GM21515 (cell line): Measurements from ENCODE around the gene NPAT.
"Not testable (repeated sequence)": the region's sequence is repeated elsewhere in the genome, so short reads cannot be mapped to it uniquely, and the experiment has no call there.

Source experiments
- ATAC-seq: cut with Tn5 transposase; IDR thresholded peaks from one replicate; pipeline ENCODE4 v1.9.1; 2021; ENCODE audit not compliant: unreplicated experiment

Gene NPAT

DNA sequence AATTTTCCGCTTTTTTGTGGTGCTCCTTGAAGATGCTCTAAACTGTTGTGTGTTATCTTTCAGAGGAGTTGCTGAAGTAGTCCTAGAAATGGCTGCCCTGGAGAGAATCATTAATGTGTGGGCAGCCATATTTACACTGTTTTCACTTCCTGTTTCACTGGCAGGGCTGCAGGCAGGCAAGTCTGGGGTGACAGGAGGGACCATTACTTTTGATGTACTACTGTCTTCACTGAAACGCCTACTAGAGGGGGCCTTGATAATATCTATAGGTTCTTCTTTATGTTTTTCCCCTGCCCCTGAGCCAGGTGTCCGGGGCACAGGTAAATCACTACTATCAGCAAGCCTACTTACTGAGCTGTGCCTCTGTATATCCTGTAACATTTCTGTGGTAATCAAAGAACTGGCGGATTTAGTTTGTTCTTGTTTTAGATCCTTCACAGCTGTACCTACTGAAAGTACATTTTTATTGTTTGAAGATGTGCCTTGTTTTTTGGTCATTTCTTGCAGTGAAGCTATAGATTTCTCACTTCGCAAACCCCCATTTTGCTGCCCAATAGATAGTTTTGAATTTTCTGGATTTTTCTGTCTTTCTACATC lies 61.4 kb downstream of the NPAT start:
- peak; percentile 92 for ATAC-seq

DNA sequence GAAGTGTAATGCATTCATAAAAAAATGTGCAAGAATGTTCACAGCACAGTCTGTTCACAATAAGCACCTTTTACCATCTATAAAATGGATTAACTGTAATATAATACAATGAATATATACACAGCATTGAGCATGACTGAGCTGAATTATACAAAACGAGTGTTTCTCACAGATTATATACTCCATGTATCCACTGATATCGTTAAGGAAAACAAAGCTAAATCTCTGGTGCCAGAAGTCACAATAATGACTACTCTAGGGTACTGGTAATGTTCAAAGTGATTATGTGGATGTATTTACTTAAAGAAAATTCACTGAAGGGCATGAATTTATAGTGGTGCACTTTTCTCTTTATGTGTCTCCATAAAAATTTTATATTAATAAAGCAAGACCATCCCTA lies 67.8 kb downstream of the NPAT start:
- no peak for ATAC-seq

GRCh38 chr11:108148556-108148955 lies 73.9 kb downstream of the NPAT start:
- no peak for ATAC-seq

GRCh38 chr11:108147150-108147549 lies 75.3 kb downstream of the NPAT start:
- no peak for ATAC-seq

GRCh38 chr11:108144615-108145014 lies 77.8 kb downstream of the NPAT start:
- no peak for ATAC-seq

- ATAC-seq, result no peak
These were observed 80.1 kb downstream of the NPAT start for GRCh38 chr11:108142304-108142703.

- ATAC-seq, result no peak
These were observed 85.2 kb downstream of the NPAT start for GRCh38 chr11:108137212-108137611.

- ATAC-seq, result peak; percentile 60
These were observed 86.4 kb downstream of the NPAT start for GRCh38 chr11:108135845-108136544.

GRCh38 chr11:108132993-108133538 lies 89.4 kb downstream of the NPAT start:
- not testable (repeated sequence) for ATAC-seq

GRCh38 chr11:108131993-108132392 lies 90.4 kb downstream of the NPAT start:
- ATAC-seq, result no peak

DNA sequence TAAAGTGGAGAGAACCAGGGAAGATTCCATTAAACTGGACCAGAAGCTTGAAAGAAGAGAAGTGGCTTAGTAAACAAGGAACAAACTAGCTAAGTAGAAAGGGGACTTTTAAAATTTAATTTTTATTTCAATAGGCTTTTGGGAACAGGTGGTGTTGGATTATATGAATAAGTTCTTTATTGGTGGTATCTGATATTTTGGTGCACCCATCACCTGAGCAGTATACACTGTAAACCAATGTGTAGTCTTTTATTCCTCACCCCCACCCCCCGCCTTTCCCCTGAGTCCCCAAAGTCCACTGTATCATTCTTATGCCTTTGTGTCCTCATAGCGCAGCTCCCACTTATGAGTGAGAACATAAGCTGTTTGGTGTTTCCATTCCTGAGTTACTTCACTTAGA lies 93.7 kb downstream of the NPAT start:
- ATAC-seq, result no peak

GRCh38 chr11:108125096-108125495 lies 97.3 kb downstream of the NPAT start:
- no peak for ATAC-seq

DNA sequence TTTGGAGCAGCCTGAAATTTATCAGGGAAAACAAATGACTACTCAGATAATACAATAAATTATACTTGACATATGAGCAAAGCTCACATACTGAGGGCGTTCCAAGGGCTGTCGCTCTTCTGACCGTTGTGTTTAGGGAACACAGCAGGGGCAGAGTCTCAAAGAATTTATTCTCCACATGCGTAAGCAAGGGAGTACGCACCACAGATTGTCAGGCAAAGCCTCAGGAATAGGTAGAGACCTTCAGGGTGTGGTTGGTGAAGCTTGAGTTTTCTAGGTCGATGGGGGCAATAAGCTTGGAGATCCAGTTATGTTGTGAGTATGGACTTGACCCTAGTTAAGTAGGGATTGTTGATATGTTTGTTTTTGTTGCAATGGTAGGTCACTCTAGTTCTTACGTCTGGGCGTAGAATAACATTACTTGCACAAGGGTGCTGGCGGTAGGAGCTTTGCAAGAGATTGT lies 100.2 kb downstream of the NPAT start:
- ATAC-seq, result no peak

- peak; percentile 99 for ATAC-seq
These were observed 100.9 kb downstream of the NPAT start, which contains the start of gene ACAT1 for GRCh38 chr11:108121274-108122155. Gene ACAT1, plus strand, starts transcription at chr11:108121567. Its CDS starts 40 bp downstream, at chr11:108121607.

DNA sequence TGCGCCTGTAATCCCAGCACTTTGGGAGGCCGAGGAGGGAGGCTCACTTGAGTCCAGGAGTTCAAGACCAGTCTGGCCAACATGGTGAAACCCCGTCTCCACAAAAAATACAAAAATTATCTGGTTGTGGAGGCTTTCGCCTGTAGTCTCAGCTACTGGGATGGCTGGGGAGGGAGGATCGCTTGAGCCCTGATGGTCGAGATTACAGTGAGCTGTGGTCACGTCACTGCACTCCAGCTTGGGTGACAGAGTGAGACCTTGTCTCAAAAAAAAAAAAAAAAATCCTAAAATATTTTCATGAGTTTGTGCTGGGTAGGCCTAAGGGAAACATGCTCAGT lies 101.5 kb downstream of the NPAT start:
- ATAC-seq, result peak; percentile 8

DNA sequence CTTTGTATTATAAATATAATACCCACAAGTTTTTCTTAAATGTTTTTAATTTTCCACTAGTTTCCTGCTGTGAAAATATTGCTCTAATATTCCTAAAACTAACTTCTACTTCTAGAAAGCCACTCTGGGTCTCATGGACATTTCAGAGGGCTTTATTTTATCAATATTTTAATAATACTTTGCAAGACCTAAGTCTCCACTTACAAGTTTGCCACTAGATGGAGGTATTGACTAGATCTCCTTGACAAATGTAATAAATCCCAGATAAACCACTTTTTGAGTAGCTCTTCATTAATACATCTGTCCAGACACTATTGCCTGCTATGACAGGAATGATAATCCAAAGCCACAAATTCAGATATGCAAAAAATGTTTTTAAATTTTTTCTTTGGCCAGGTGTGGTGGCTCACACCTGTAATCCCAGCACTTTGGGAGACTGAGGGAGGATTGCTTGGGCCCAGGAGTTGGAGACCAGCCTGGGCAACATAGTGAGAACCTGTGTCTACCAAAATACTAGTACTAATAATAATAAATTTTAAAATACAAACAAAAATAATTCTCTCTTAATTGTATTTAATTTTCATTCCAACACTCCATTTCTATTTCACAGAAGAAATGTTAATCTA lies 104.6 kb downstream of the NPAT start:
- no peak for ATAC-seq

DNA sequence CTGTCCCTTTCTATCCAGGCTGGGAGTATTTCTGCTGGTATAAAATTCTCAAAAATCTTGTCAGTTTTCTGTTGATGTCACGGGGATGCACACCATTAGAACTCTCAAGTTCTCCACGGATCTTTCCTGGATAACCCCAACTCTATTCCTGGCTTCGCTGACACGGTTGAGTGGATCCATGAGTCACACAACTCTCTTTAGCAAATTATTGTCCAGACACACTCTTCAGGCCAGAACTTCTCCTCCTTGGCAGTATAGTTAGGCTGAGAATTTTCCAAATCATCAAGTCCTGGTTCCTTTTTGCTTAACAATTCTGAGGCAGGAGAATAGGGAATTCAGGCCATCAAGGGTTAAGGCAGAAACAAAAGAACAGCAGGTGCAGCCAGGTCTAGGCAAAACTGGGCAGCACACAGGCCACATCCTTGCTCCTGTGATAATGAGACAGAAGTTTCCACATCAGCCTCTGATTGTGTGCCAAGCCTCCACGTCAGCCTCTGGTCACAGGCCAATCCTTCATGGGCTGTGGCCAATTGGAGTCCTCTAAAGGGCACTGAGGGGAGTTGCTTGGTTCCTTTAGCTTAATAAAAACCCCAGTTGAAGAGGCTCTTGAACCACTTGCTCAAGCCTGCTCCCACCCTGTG lies 106.8 kb downstream of the NPAT start:
- no peak for ATAC-seq

DNA sequence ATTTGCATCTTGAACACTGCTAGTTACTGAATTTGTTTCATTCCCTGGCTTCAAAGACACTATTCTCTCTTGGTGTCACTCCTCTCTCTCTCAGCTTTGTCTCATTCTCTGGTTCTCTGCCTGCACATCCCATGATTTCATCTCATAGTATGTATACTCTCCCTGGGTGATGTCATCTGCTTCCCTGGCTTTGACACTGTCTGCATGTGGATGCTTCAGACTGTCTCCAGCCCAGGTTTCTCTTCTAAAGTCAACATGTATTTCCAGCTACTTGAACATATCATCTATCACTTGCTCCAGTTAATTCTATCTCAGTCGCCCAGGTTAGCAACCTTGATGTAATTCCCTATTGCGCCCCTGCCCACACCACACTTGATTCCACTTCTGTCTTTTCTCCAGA lies 110.4 kb downstream of the NPAT start:
- ATAC-seq, result no peak

DNA sequence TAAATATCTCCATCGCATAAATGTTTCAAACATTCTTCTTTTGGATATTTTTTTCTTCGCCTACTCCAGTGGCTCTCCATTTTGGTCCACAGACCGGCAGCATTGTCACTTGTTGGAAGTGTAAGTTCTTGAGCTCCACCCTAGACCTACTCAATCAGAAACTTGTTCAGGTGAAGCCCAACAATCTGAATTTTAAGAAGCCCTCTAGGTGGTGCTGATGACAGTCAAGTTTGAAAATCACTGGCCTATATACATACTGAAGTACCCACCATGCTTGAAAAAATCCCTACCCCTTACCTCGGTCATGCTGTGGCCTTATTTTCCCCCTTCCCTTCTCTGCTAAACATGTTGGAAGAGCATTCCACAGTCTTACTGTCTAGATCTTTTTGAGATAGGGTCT lies 111.3 kb downstream of the NPAT start:
- ATAC-seq, result no peak
